ENCODE results near the gene MVK. TPM values are rescaled to one million over a fixed set of nuclear protein-coding genes. Genes with fewer than 3 reads are reported as not detected.

MVK gene
- total RNA-seq, 2 donors from 2014 or later, result 13.4 to 54.1 TPM

DNA sequence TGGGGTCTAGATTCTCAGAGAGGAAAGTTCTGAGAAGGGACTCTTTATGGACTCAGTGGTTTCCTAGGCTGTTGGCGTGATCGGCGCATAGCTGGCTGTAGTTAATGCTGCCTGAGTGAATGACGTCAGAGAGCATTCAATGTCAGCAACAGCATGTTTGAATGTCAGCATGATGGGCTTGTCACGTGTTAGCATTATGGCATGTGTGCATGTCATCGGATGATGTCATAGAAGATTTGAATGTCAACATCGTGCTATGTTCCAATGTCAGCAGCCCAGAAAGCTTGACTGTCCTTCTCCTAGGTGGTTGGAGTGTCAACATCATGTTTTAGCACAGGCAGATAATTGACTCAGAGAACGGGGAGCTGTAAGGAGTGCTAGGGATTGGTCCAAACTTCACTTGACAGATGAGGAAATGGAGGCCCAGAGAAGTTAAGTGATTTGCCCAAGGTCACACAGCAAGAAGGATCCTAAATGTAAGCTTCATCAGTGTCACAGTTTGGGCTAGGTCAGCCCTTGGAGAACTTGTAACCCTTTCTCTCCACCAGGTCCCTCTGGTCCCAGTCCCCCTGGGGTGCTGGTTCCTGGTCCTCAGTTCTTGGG lies 45.5 kb downstream of the MVK start:
- intact Hi-C loops (cut with DNase I), result no loop called here

GRCh38 chr12:109621211-109621694 lies 47.7 kb downstream of the MVK start:
- no peaks in the 10 kb centered on the region for H3K9me3 ChIP-seq
- TF ChIP-seq CTCF (IDR thresholded peaks at IDR 0.05) (no peak), POLR2A (IDR thresholded peaks at IDR 0.05) (no peak), POLR2AphosphoS5 (IDR thresholded peaks at IDR 0.05) (no peak)
- H3K27ac ChIP-seq, result no peak overlapping the region
- DNase-seq (ENCODE audit: low spot score), result no peak
- no peaks in the 10 kb centered on the region for H3K4me1 ChIP-seq (replicated peaks)
- H3K36me3 ChIP-seq, result no peaks in the 10 kb centered on the region
- no peak overlapping the region for H3K4me3 ChIP-seq
- H3K27me3 ChIP-seq (replicated peaks; ENCODE audit: insufficient read depth), result no peaks in the 10 kb centered on the region
- intact Hi-C loops (cut with DNase I), result no loop called here
- WGBS, result 27% methylated on average over 1 of the region's 1 CpG

More for the DNA sequence above, 45.5 kb downstream of the MVK start:
- Histone ChIP-seq H3K27me3 (replicated peaks; ENCODE audit: insufficient read depth) (no peaks in the 10 kb centered on the region), H3K27ac (no peak overlapping the region), H3K9me3 (no peaks in the 10 kb centered on the region), H3K4me1 (replicated peaks) (no peaks in the 10 kb centered on the region), H3K36me3 (no peaks in the 10 kb centered on the region), H3K4me3 (no peak overlapping the region)
- DNase-seq (ENCODE audit: low spot score), result no peak
- 94% methylated on average over 8 of the region's 8 CpGs for WGBS
- TF ChIP-seq CTCF (IDR thresholded peaks at IDR 0.05), result no peak
- no peak for TF ChIP-seq POLR2A (IDR thresholded peaks at IDR 0.05)
- no peak for TF ChIP-seq POLR2AphosphoS5 (IDR thresholded peaks at IDR 0.05)

- Histone ChIP-seq H3K4me3 (no peak overlapping the region), H3K27ac (no peak overlapping the region), H3K9me3 (no peaks in the 10 kb centered on the region), H3K27me3 (replicated peaks; ENCODE audit: insufficient read depth) (no peaks in the 10 kb centered on the region), H3K36me3 (no peaks in the 10 kb centered on the region), H3K4me1 (replicated peaks) (no peaks in the 10 kb centered on the region)
- intact Hi-C loops (cut with DNase I), result no loop called here
- no peak for DNase-seq (ENCODE audit: low spot score)
- 22% methylated on average over 22 of the region's 22 CpGs for WGBS
- TF ChIP-seq POLR2AphosphoS5 (IDR thresholded peaks at IDR 0.05), result no peak
- TF ChIP-seq CTCF (IDR thresholded peaks at IDR 0.05), result no peak
- TF ChIP-seq POLR2A (IDR thresholded peaks at IDR 0.05), result no peak
Observed at GRCh38 chr12:109621901-109622364, 48.3 kb downstream of the MVK start.

- TF ChIP-seq POLR2AphosphoS5 (IDR thresholded peaks at IDR 0.05), result no peak
- no peak for TF ChIP-seq POLR2A (IDR thresholded peaks at IDR 0.05)
- TF ChIP-seq CTCF (IDR thresholded peaks at IDR 0.05), result no peak
- Histone ChIP-seq H3K4me3 (no peak overlapping the region), H3K27ac (no peak overlapping the region), H3K27me3 (replicated peaks; ENCODE audit: insufficient read depth) (no peaks in the 10 kb centered on the region), H3K9me3 (no peaks in the 10 kb centered on the region), H3K36me3 (no peaks in the 10 kb centered on the region), H3K4me1 (replicated peaks) (no peaks in the 10 kb centered on the region)
- WGBS, result 94% methylated on average over 8 of the region's 8 CpGs
- no peak for DNase-seq (ENCODE audit: low spot score)
- intact Hi-C loops (cut with DNase I), result no loop called here
Observed at GRCh38 chr12:109624467-109624866, 50.9 kb downstream of the MVK start.

GRCh38 chr12:109625131-109625559 lies 51.6 kb downstream of the MVK start:
- H3K9me3 ChIP-seq, result no peaks in the 10 kb centered on the region
- TF ChIP-seq CTCF (IDR thresholded peaks at IDR 0.05) (no peak), POLR2AphosphoS5 (IDR thresholded peaks at IDR 0.05) (no peak), POLR2A (IDR thresholded peaks at IDR 0.05) (no peak)
- no peak overlapping the region for H3K27ac ChIP-seq
- intact Hi-C loops (cut with DNase I), result no loop called here
- no peak overlapping the region for H3K4me3 ChIP-seq
- no peak for DNase-seq (ENCODE audit: low spot score)
- no peaks in the 10 kb centered on the region for H3K4me1 ChIP-seq (replicated peaks)
- WGBS, result 90% methylated on average over 6 of the region's 6 CpGs
- no peaks in the 10 kb centered on the region for H3K27me3 ChIP-seq (replicated peaks; ENCODE audit: insufficient read depth)
- H3K36me3 ChIP-seq, result no peaks in the 10 kb centered on the region
